NK-92 (cell line): Measurements from ENCODE around the gene RALA.
"Not testable (repeated sequence)": the region's sequence is repeated elsewhere in the genome, so short reads cannot be mapped to it uniquely, and the experiment has no call there.

ENCODE experiments used
- DNase-seq: peaks from one replicate; lab custom pipeline; 2025; ENCODE audit not compliant: unreplicated experiment; lab: John Stamatoyannopoulos, UW

RALA gene

DNA sequence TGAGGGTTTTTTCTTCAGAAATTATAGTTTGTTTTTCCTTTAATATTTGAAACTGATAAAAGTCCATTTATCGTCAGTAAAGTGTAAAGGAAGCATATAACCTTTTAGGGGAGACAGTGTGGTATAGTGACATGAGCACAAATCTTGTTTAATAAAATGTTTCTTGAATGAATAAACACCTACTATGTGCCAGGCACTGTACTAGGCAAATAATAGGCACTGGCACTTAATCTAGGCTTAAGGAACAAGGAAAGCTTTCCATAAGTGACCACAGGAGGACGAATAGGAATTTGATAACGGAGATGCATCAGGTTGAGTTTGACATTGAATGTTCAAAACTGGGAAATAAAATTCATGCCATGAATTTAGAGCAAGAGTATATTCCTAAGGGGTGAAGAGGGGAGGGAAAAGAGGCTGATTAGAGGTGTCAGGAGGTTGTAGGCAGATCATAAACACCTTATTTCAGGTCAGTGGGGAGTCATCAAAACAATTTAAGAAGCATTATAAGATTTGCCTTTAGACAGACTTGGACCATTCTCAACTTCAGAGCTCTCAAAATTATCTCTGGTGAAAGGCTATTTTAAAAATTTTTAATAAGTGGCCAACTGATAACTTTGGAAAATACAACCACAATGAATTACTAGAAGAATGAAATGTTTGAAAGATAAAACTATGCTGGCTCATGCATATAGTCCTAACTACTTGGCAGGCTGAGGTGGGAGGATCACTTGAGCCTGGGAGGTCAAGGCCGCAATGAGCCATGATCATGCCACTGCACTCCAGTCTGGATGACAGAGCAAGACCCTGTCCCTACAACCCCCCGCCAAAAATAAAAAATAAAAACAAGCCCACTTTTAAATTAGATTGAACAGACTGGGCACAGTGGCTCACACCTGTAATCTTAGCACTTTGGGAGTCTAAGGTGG is 22.4 kb downstream of the RALA start:
- no peak for DNase-seq

DNA sequence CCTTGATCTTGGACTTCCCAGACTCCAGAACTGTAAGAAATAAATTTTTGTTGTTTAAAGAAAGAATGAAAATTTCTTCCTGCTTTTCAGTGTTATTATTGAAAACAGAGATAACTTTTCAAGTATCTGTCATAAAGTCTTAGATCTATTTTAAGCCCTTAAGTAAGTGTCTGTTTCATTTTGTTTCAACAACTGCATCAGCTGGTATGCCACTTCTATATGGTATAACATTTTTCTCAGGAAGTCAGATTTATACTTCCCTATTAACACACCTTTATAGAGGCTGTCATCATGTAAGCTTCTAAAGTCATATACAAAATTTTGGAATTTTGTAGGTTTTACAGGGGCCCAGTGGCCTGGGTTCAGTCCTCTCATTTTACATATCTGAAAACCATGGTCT is 24.4 kb downstream of the RALA start:
- DNase-seq, result no peak

DNA sequence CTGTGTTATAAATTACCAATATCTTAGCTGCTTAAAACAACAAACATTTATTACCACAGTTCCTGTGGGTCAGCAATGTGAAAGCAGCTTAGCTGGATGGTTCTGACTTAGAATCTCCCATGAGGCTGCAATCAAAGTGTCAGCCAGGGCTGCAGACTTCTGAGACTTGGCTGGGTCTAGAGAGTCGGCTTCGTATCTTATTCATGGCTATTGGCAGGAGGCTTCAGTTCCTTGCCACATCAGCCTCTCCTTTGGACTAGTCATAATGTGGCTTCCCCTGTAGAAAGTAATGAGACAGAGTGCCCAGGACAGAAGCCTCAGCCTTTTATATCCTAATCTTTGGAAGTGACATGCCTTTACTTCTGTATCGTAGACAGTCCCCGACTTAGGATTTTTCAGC is 27.3 kb downstream of the RALA start:
- DNase-seq, result no peak

DNA sequence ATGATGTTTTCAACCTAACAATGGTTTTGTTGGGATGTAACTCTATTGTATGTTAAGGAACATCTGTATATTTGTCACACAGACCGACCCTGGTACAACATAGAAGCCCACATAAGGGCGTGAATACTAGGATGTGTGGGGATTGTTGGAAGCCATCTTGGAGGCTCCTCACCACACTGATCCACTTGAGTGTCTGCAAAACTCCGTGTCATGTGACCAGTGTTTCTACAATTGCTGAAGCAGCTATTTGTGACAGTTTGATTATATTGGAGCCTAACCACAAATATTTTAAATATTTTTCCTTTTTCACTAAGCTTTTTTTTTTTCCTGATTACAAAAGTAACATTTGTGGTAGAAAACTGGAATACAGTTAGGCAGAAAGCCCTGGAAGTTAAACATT is 27.9 kb downstream of the RALA start:
- no peak for DNase-seq

DNA sequence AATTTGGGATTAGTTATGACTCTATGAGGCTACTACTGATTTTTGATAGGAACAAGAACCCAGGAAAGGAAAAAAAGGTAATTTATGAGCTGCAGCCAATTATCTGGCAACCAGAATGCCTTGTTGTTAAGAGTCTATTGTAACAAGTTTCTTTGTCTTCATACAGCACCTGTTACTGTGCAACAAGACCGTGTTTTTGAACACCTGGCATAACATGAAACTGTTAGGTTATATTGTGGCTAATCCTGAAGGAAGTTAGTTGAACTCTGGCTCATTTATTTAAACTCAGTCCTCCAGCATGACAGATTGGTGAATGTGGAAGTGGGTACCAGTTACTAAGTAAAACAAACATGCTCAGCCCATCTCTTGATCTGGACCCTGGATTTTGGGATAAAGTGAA is 33.0 kb downstream of the RALA start:
- DNase-seq, result no peak

DNA sequence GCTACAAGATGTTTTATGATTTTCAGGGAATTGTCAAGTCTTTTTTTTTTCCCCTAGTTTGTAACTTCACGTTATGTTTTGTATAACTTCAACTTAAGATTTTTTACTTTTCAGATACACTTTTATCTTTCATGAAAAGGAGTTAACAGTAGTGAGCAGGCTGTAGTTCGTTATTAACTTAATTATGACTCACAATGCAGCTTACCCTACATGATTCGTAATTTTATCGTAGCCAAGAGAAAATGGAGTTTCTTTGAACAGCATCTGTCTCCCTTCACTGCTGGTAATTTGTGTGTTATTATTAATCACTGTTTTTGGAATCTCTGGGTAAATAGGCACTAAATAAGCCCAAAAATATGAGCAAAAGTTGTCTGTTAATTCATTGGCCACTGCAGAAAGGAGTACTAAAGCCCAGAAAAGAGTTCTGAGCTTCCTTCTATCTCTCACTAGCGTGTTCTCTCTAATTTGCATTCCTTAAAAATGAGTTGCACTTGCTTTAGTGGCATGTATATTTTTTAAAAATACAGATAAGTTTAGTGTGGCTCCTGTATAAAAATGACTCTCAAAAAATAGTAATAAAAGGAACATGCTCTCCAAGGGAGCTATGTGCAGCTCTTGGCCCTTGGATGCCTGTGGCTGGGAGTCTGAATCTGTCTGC is 36.1 kb downstream of the RALA start:
- DNase-seq, result no peak

DNA sequence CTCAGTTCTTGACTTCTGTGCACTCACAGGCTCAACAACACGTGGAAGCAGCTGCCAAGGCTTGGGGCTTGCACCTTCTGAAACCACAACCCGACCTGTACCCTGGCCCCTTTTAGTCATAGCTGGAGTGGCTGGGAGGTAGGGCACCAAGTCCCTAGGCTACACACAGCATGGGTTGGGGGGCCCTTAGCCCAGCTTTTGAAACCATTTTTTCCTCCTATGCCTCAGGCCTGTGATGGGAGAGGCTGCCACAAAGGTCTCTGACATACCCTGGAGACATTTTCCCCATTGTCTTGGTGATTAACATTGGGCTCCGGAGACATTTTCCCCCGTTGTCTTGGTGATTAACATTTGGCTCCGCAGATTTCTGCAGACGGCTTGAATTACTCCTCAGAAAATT is 38.6 kb downstream of the RALA start:
- no peak for DNase-seq

DNA sequence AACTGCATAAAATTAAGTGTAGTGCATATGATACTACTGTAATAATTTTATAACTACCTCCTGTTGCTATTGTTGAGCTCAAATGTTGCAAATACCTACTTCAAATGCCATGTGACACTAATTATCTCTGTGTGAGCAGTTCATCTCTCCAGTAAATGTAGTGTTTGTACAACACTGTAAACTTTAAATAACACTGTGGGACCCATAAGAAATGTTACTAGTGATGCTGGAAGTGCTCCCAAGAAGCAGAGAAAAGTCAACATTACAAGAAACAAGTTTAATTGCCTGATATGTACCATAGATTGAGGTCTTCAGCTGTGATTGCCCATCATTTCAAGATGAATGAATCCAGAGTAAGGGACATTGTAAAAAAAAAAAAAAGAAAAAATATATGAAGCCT is 39.9 kb downstream of the RALA start:
- no peak for DNase-seq

DNA sequence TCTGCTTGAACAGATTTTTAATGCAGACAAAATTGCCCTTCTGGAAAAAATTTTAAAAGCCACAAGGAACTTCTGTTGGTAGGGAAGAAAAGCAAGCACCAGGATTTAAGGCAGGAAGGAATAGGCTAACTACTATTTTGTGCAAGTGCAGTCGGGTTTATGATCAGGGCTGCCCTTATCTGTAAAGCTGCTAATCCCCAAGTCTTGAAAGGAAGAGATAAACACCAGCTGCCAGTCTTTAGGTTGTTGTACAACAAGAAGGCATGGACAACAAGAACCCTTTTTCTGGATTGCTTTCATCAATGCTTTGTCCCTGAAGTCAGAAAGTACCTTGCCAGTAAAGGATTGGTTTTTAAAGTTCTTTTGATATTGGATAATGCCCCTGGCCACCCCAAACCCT is 40.7 kb downstream of the RALA start:
- DNase-seq, result no peak

DNA sequence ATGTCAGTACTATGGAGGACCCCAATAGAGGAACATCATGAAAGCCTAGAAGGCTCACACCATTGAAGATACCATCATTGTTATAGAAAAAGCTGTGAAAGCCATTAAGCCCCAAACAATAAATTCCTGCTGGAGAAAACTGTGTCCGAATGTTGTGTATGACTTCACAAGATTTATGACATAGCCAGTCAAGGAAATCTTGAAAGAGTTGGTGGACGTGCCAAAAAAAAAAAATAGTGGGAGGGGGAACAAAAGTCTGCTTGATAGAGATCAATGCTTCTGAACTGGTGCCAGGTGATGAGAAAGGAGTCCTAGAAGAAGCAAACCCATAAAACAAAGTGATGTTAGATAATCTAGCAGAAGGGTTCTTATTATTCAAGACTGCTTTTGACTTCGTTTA is 41.2 kb downstream of the RALA start:
- DNase-seq, result no peak

DNA sequence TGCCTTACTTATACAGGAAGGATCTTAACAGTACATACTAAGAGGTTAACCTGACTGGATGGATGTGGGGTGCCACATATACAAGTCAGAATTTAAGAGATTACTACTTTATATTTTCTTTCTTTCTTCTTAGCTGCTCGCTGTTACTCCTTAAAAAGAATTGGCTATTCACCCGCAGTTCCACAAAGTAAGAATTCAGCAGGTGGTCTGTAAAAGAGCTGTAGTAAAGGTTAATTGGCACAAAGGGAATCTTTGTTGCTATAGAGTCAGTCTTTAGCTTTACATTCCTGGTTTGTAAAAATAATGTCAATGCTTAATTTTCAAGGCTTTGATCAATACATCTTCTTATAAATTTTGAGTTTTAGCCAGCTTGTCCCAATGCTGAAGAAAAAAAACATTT is 43.2 kb downstream of the RALA start:
- no peak for DNase-seq

DNA sequence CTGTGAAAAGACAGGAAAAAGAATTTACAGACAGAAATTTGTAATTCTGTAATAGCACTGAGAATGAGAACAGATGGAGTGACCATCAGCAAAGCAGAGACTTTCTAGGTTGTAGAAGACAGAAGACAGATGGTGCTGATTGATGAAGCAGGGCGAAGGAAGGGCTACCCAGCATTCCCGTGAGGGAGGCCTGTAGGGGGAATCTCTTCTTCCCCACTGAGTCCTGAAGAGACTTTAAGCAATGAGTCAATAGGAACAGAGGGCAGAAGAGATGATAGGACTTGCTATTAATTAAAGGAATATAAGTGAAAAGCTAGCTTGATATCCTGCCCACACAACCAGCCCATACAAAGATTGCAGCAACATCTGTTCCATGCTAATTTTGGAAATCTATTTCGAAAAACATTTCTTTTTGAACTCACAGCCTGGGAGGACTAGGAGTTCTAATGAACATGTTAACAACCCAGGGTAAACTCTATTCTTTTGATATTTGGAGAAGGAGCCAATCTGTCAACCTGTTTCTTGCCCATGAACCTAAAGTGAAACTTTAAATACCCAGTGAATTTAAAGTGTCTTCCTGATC is 44.1 kb downstream of the RALA start:
- no peak for DNase-seq

DNA sequence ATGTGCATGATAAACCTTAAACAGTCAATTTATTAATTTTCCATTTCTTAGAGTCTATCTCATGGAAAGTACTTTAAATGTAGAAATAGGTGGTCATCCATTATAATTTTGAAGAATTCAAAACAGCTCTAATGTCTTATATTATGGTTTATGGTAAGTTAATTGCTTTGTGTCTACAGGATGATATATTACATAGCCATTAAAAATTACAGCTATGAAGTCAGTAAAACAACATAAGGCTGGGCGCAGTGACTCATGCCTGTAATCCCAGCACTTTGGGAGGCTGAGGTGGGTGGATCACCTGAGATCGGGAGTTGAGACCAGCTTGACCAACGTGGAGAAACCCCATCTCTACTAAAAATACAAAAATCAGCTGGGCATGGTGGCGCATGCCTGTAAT is 44.9 kb downstream of the RALA start:
- DNase-seq, result not testable (repeated sequence)

DNA sequence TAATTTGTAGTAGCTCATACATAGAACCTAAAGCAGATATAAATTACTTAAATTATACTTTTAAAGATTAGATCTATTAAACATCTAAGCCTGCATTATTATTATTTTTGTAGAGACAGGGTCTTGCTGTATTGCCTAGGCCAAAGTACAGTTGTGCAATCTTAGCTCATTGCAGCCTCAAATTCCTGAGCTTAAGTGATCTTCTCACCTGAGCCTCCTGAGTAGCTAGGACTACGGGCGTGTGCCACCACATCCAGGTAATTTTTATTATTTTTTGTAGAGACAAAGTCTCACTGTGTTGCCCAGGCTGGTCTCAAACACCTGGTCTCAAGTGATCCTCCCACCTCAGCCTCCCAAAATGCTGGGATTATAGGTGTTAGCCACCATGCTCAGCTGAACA is 46.7 kb downstream of the RALA start:
- no peak for DNase-seq

DNA sequence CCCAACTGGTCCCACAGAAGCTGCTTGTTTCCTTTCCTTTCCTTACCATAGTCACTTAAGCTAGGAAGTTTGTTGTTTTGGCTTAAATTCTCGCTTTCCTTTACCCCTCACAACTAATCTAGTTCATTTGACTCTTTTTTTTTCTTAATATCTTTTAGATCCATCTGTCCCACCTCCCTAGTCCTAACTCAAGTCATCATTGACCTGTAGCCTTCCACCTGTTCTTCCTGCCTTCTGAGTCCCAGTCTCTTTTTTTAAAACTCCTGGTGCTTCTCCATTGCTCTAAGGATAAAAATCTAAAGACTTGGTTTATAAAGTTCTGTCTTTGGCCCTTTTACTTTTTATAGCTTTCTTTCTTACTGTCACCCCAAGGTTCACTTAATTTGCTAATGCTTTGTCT is 47.6 kb downstream of the RALA start:
- DNase-seq, result no peak

DNA sequence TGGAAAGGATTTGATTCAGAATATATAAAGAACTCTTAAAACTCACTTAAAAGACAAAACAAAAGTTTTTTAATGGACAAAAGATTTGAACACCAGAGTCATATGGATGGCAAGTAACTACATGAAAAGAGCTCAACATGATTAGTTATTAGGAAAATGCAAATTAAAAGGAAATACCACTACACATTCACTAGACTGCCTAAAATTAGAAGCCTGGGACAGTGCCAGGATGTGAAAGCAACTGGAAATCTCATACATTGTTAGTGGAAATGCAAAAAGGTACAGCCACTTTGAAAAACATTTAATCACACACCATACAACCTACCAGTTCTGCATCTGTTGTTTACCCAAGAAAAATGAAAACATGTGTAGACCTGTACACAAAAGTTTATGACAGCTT is 48.8 kb downstream of the RALA start:
- no peak for DNase-seq

DNA sequence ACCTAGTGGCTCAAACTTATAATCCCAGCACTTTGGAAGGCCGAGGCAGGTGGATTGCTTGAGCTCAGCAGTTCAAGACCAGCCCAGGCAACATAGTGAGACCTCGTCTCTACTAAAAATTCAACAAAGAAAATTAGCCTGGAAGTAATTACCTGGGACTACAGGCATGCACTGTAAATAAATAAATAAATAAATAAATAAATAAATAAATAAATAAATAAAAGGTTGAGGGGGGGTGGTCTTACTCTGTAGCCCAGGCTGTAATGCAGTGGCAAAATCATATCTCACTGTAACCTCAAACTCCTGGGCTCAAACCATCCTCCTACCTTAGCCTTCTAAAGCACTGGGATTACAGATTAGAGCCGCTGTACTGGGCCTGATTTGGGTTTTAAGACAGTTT is 50.5 kb downstream of the RALA start:
- no peak for DNase-seq

DNA sequence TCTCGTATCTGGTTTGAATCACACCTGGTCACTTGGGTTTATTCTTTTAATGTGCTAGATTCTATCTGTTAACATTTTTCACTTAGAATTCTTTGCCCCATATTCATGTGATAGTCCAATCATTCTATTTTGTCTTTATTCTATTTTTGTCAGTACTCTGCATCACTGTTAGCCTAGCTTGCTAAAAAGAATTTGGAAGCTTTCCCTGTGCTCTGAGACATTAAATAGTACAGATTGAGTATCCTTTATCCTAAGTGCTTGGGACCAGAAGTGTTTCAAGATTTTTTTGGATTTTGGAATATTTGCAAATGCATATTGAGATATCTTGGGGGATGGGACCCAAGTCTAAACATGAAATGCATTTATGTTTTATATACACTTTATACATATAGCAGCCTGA is 51.0 kb downstream of the RALA start:
- DNase-seq, result no peak

DNA sequence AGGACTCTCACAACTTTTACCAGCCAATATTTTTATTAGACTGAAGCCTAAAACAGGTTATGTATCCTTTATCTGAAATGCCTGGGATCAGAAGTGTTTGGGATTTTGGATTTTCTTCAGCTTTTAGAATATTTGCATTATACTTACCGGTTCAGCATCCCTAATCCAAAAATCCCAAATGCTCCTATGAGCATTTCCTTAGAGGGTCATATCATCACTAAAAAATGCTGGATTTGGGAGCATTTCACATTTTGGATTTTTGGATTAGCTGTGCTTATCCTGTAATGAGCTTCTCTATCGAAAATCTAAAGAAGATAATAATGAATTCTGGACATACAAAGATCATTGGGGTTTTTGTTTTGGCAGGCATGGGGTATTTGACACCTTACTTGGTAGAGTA is 53.0 kb downstream of the RALA start:
- DNase-seq, result no peak

DNA sequence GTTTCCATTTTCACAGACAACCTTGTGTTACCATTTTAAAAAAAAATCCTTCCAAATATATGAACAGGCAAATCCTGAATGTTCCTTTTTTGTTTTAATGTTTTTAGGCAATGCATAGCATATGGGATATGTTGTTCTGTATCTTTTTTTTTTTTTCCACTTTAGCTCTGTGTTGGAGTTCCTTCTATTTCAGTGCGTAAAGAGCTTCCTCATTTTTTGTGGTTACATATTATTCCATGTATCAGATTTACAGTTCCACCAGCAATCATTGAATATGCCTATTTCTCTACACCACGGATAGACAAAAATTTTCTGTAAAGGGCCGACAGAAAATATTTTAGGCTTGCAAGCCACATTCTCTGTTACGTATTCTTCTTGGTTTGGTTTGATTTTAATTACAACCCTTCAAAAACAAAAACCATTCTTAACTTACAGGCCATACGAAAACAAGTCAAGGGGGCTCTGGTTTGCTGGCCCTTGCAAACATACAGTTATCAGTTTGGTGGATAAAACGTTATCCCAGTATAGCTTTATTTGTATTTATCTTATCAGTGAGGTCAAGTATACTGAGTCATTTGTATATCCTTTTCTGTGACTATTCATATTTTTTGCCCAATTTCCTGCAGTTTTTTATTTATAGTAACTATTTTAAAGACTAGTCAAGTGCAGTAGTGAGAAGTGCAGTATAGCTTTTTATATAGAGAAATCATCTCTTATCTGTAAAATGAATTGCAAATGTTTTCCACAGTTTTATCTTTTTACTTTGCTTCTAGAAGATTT is 55.7 kb downstream of the RALA start:
- no peak for DNase-seq

DNA sequence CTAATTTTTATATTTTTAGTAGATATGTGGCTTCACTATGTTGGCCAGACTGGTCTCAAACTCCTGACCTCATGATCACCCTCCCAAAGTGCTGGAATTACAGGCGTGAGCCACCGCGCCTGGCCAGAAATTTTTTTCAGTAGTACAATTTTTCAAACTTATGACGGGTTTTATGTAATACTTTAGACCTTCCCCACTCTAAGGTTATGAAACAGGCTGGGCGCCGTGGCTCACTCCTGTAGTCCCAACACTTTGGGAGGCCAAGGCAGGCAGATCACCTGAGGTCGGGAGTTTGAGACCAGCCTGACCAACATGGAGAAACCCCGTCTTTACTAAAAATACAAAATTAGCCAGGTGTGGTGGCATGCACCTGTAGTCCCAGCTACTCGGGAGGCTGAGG is 56.5 kb downstream of the RALA start:
- DNase-seq, result not testable (repeated sequence)
